Stimulated activated naive CD8-positive, alpha-beta T cell treated with anti-CD3 and anti-CD28 coated beads, Interleukin-15, Interleukin-2, amounts not matched to agents 100 U/mL and 50 U/mL, for 24 hours (primary cell): Measurements from ENCODE around the gene PLEKHB2.
A peak's percentile ranks its signal among the peaks of the same experiment; 100 is the strongest.
"Not testable (repeated sequence)": the region's sequence is repeated elsewhere in the genome, so short reads cannot be mapped to it uniquely, and the experiment has no call there.

Experiments used
- ATAC-seq: fragments of 150-1000 bp; cut with Tn5 transposase; one replicate; pipeline ENCODE4 v1.10.0; 2021
- DNase-seq: peaks from one replicate; pipeline ENCODE4 v3.0.0; 2021

Gene PLEKHB2

GRCh38 chr2:131093696-131094462 is 11.3 kb upstream of the PLEKHB2 start:
- peak; percentile 29 for DNase-seq
- peak; percentile 81 for ATAC-seq

DNA sequence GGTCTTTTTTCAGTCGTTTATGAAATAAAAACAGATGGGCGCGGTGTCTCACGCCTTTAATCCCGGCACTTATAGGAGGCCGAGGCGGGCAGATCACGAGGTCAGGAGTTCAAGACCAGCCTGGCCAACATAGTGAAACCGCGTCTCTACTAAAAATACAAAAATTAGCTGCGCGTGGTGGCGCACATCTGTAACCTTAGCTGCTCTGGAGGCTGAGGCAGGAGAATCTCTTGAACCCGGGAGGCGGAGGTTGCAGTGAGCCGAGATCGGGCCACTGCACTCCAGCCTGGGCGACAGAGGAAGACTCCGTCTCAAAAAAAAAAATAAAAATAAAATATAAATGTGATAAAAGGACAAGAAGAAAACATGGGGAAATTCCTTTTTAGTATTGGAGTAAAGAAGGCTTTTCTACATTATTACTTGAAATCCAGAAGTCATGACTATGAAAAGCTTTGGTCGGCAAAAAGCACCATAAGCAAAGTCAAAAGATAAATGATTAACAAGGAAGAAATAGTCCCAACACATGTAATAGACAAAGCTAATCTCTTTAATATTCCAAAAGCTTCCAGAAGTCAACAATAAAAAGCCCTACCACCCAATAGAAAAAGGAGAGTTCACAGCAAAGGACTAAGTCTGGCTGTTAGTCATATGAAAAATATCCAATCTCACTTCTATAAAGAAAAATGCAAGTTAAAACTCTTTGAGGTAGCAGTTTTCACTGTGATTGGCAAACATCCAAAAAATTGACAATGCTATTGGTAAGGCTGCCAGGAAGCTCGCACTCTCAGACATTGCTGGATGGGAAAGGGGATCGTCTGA is 10.5 kb upstream of the PLEKHB2 start:
- DNase-seq (no peak), ATAC-seq (no peak)

GRCh38 chr2:131103165-131103564 is 2.0 kb upstream of the PLEKHB2 start:
- DNase-seq (no peak), ATAC-seq (no peak)

DNA sequence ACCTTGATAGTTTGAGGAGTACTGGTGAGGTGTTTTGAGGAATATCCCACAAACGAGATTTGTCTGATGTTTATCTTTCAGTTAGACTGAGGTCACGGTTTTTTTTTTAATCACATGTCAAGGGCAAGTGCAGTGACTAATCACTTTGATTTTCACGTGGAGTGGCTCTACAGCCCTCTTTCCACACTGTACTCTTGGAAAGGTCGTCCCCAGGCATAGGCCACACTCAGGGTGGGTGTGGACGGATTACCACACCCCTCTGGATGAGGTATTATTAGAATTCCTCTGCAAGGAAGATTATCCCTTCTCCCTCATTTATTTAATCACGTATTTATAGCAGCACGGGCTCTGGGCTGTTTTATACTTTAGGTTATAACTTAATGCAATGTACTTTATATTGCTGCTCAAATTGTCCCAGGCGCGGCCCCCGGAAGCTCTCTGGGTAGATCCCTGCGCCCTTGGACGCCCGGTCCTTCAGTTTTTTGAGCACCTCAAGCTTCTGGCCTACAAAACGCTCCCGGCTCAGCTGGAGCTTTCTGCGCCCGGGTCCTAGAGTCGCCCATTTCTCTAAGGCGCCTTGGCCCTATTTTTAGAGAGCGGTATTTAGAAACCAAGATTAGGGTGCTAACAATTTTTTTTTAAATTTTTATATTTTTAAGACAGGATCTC is 515 bp upstream of the PLEKHB2 start:
- DNase-seq (peak; percentile 51), ATAC-seq (peak; percentile 63)

- DNase-seq (peak; percentile 58), ATAC-seq (peak; percentile 33)
Measured at GRCh38 chr2:131105950-131106801, 1.0 kb downstream of the PLEKHB2 start.

DNA sequence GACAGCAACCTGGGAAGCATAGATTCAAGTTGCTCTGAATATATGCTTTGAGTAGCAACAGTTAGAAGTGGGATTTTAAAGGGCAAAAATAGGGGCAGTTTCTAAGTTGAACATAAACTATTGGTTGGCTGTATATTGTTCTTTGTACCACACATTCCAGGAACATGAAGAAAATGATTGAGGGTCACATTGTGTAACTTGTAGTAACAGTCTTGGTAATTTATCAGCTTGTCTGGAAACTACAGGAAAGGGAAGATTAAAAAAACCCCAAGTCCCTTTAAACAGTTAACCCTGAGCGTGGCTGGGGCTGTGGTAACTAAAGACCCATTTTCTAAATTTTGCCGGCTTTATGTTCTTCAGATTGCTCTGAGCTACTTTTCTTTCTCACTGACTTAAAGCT is 7.4 kb downstream of the PLEKHB2 start:
- ATAC-seq (no peak), DNase-seq (no peak)

DNA sequence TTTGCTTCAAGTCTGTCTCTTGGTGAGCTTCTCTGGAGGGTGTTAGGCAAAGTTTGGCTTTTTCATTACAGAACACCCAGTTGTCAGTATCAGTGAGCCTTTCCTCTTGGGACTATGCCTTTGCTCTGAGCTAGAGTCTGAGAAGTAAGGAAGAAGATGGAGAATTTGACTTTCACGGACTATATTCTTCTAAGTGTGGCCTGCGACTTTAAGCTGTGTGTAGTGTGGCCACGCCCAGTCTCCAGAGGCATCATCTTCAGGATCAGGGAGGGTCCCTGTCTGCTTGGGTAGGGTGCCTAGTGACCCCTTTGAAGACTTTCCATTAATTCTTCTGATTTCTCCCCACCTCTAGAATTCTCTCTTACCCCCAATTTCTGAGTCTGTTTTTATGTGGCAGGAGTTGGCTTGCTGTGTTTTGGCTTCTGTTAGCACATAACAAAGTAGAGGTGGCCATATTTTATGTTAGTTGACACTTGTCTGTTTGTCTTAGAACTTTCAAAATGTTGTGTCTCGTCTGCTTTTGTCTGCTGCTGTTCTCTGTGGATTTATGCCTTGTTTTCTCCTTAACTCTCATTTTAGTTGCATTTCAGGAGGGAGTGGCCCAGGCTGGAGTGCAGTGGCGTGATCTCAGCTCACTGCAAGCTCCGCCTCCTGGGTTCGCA is 8.6 kb downstream of the PLEKHB2 start:
- DNase-seq (no peak), ATAC-seq (no peak)

GRCh38 chr2:131114950-131115349 is 9.8 kb downstream of the PLEKHB2 start:
- ATAC-seq, DNase-seq: not testable (repeated sequence)

DNA sequence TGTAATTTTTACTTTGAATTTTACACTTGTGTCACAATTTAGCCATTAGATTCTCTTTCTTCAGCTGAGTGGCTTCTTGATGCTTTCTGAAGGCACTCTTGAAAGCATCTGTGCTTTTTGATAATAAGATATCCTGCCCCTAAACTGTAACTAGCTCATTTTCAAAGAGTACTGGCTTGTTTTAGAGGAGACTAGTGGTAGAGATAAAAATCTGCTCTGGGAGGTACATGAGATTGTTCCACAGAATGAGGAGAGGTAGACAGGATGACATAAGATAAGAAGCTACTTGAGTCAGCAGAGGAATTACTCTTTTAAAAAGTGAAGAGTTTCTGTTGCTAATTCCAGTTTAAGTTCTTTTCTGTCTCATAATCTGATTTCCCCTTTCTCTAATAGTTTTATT is 10.6 kb downstream of the PLEKHB2 start:
- ATAC-seq = peak; percentile 49
- no peak for DNase-seq

DNA sequence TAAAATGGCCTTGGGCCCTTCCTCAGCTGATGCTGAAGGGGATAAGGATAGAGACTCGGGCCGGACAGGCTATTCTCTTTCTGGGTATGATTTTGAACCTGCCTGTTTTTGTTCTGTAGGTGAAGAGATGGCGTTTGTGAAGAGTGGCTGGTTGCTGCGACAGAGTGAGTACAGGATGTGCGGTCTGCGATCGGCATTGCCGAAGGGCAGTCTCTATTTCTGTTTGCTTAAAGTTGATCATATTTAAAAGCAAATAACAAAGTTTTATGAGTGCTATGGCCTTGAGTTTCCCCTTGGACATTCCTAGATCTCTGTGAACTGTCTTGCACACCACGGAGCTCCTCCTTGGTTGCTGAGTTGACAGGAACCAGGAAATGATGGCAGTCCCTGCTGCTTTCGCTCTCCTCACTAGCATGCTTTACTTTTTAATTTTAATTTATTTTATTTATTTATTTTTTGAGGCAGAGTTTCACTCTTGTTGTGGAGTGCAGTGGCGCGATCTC is 15.7 kb downstream of the PLEKHB2 start:
- DNase-seq (no peak), ATAC-seq (no peak)

GRCh38 chr2:131121464-131121863 is 16.3 kb downstream of the PLEKHB2 start:
- DNase-seq (no peak), ATAC-seq (no peak)

- ATAC-seq = no peak
Measured at GRCh38 chr2:131122496-131122895, 17.4 kb downstream of the PLEKHB2 start.

GRCh38 chr2:131123192-131123591 is 18.1 kb downstream of the PLEKHB2 start:
- ATAC-seq = no peak
- DNase-seq = no peak

More at GRCh38 chr2:131122496-131122895, 17.4 kb downstream of the PLEKHB2 start:
- no peak for DNase-seq

DNA sequence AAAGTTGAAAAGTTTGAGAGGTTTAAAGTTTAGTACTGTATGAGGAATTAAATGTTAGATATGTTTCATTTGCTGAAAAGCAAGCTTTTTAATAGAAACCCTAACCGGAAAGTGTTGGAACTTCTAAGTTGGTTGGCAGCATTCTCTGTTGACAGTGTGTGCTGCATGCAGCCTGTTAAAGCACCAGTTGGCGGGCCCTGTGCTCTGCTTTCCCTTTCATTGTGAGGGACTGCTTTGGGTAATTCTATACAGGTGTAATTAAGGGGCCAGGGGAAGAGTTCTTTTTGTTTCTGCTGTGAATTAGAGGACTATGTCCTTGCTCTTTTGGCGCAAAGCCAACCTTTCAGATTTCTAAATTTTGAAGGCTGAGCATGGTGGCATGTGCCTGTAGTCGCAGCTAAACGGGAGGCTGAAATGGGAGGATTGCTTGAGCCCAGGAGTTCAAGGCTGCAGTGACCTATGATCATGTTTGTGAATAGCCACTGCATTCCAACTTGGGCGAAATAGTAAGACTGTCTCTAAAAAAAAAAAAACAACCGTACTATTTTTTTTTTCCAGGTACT is 20.1 kb downstream of the PLEKHB2 start:
- DNase-seq = no peak
- no peak for ATAC-seq

GRCh38 chr2:131126436-131126835 is 21.3 kb downstream of the PLEKHB2 start:
- no peak for ATAC-seq
- no peak for DNase-seq

DNA sequence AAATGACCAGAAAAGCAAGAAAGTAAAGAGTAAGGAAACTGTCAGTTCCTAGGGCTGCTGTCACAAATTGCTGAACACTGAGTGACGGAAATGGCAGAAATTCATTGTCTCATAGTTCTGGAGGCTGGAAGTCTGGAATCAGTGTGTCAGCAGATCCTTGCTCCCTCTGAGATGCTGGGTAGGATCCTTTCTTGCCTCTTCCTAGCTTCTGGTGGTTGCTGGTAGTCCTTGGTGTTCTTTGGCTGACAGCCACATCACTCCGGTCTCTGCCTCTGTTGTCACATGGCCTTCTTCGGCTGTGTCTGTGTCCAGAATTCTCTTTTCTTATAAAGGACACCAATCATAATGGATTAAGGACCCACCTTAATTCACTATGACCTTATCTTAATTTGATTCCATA is 21.9 kb downstream of the PLEKHB2 start:
- no peak for DNase-seq
- no peak for ATAC-seq

DNA sequence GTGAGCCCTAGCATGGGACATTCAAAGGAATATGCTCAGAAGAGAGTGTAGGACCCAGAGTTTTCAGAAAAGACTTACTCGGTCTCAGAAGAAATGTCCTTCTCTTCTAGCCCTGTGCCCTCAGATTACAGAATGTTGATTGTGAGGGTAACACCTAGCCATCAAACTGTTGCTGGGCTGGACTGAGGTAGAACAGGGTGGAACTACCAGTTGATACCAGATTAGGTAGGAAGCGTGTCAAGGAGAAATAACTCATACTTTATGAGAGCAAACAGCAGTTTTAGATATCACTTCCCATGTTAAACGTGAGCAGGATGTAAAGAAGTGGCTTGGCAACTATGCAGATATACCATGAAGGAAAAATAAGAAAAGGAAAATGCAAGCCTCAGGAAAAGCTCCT is 22.8 kb downstream of the PLEKHB2 start:
- DNase-seq (no peak), ATAC-seq (no peak)

DNA sequence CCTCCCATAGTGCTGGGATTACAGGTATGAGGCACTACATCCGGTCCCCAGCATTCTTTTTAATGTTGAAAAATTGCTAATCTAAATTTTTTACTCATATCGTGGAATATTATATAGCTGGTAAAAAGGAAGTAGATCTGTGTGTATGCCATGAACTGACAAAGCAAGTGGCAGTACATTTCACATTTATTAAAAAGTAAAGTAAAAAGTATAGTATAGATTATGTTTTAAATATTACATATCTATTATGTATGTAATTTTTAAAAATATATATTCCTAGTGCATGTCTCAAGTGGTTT is 25.1 kb downstream of the PLEKHB2 start:
- DNase-seq (no peak), ATAC-seq (no peak)

DNA sequence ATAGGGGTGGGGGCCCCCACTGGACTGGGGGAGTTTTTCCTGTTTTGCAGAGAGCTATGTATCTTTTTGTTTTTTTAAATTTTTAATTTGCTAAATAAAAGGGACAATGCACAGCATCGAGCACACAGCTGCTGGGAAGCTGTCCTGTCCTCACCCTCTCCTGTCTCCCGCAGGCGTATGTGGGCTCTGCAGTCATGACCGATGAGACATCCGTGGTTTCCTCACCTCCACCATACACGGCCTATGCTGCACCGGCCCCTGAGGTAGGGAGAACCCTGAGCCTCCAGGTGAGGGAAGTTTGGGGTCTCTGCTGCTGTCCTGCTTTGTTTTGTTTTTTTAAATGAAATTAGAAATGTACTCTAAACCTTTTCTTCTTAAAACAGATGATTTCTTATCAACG is 27.6 kb downstream of the PLEKHB2 start:
- peak; percentile 73 for ATAC-seq
- DNase-seq = no peak

DNA sequence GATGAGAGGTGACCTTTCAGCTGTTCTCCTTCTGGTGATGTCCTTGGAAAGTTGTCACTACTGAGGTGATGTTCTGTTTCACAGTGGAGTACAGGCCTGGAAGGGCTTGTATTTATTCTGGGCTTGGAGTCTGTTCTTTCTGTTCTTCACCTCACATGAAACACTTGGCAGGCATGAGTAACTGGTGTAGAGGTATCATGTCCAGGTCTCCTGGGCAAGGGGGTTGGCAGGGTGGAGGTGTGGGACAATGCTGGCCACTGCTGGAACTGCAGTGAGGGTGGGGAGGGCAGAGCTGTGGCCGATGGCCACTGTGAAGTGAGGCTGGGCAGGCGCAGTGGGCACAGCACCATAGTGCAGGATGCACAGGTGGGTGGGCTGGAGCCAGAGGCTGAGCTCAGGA is 35.4 kb downstream of the PLEKHB2 start:
- ATAC-seq (no peak), DNase-seq (no peak)

DNA sequence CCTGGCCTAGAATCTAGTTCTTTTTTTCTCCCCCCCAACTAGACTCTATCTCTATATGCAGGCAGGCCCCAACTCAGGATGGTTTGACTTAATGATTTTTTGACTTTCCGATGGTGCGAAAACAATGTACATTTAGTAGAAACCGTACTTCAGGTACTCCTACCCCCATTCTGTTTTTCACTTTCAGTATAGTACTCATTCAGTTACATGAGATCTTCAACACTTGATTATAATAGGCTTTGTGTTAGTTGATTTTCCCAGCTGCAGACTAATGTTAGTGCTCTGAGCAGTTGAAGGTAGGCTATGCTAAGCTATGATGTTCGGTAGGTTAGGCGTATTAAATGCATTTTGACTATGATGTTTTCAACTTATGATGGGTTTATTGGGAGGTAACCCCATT is 37.7 kb downstream of the PLEKHB2 start:
- ATAC-seq (no peak), DNase-seq (no peak)
